AG09319 (cell line): ENCODE measurements around the gene PHKB.
"Not testable (repeated sequence)": the region's sequence is repeated elsewhere in the genome, so short reads cannot be mapped to it uniquely, and the experiment has no call there.

Source experiments
- DNase-seq: peaks from one replicate; pipeline ENCODE4 v3.0.0-alpha.2; 2010; ENCODE audit warnings: low read depth; ENCODE audit errors: extremely low read depth
- CTCF ChIP-seq: IDR thresholded peaks from 2 replicates; pipeline ENCODE4 v1.5.1; 2011; ENCODE audit warnings: low read depth, mild to moderate bottlenecking, inconsistent platforms, low read length, moderate library complexity

Gene PHKB

GRCh38 chr16:47460711-47461597, at the start of gene PHKB, which contains the start of gene ITFG1:
TSS of gene PHKB (plus strand) at chr16:47461331. CDS start at chr16:47461351, 20 bp downstream.
TSS of gene ITFG1 (minus strand) at chr16:47461063. CDS start at chr16:47461045, 18 bp downstream.
- no peak for TF ChIP-seq CTCF
- peak; percentile 72 for DNase-seq

GRCh38 chr16:47413041-47413440, 48.1 kb upstream of the PHKB start:
- no peak for TF ChIP-seq CTCF
- DNase-seq: no peak

GRCh38 chr16:47416869-47417268, 44.3 kb upstream of the PHKB start:
- DNase-seq: no peak
- TF ChIP-seq CTCF: no peak

- TF ChIP-seq CTCF: no peak
- no peak for DNase-seq
Observed at GRCh38 chr16:47424846-47425245, 36.3 kb upstream of the PHKB start.

GRCh38 chr16:47426806-47427205, 34.3 kb upstream of the PHKB start:
- TF ChIP-seq CTCF: no peak
- no peak for DNase-seq

GRCh38 chr16:47431960-47432359, 29.2 kb upstream of the PHKB start:
- no peak for DNase-seq
- TF ChIP-seq CTCF: no peak

- DNase-seq: not testable (repeated sequence)
Observed at GRCh38 chr16:47434274-47434673, 26.9 kb upstream of the PHKB start.

GRCh38 chr16:47440066-47440465, 21.1 kb upstream of the PHKB start:
- DNase-seq: not testable (repeated sequence)

- not testable (repeated sequence) for DNase-seq
Observed at GRCh38 chr16:47442884-47443283, 18.2 kb upstream of the PHKB start.
